IPS-20b (cell line): ENCODE results near the gene PDE3B.
A peak's percentile ranks its signal among the peaks of the same experiment; 100 is the strongest.
"Not testable (repeated sequence)": the region's sequence is repeated elsewhere in the genome, so short reads cannot be mapped to it uniquely, and the experiment has no call there.

Experiments
- H3K27ac ChIP-seq: one replicate; pipeline ENCODE4 v1.5.1; 2013; ENCODE audit warnings: low read length
- H3K27me3 ChIP-seq: 2 replicates; pipeline ENCODE4 v1.6.1; 2013; ENCODE audit warnings: mild to moderate bottlenecking, low read length, inconsistent platforms; ENCODE audit not compliant: insufficient read depth
- H3K36me3 ChIP-seq: 2 replicates; pipeline ENCODE4 v1.6.1; 2013; ENCODE audit warnings: low read depth, mild to moderate bottlenecking, inconsistent platforms, low read length, moderate library complexity; ENCODE audit not compliant: insufficient read depth
- H3K4me1 ChIP-seq: 2 replicates; pipeline ENCODE4 v1.6.1; 2013; ENCODE audit warnings: mild to moderate bottlenecking, control low read depth, inconsistent platforms, low read length, moderate library complexity; ENCODE audit not compliant: insufficient read depth
- H3K4me3 ChIP-seq: 2 replicates; pipeline ENCODE4 v1.5.1; 2013; ENCODE audit warnings: mild to moderate bottlenecking, low read length, inconsistent platforms
- H3K9ac ChIP-seq: 2 replicates; pipeline ENCODE4 v1.6.1; 2013; ENCODE audit warnings: low read depth, mild to moderate bottlenecking, inconsistent platforms, low read length, moderate library complexity
- H3K9me3 ChIP-seq: 2 replicates; pipeline ENCODE4 v1.6.1; 2013; ENCODE audit warnings: mild to moderate bottlenecking, low read depth, low read length, inconsistent platforms; ENCODE audit not compliant: insufficient read depth

The PDE3B gene

DNA sequence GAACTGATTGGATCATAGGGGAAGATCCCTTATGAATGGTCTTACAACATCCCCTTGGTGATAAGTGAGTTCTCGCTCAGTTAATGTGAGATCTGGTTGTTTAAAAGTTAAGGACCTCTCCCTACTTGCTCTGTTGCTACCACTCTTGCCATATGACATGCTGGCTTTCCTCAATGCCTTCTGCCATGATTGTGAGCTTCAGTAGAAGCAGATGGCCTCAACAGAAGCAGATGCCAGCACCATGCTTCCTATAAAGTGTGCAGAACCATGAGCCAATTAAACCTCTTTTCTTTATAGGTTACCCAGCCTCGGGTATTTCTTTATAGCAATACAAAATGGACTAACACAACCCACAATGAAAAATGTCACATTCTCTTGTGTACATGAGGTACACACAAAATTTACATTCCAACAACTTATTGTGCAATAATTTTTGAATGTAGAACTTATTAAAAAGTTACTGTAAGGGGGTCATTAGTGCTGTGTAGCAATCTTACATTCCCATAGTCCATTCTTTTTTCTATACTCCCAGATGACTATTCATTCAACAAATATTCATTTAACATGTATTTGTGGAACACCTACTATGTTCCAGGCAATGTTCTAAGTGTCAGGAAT is 238.1 kb downstream of the PDE3B start:
- H3K27me3 ChIP-seq = no peaks in the 10 kb centered on the region
- H3K4me1 ChIP-seq = no peaks in the 10 kb centered on the region
- peaks cover 7% of the 10 kb centered on the region for H3K36me3 ChIP-seq
- H3K4me3 ChIP-seq = no peak overlapping the region
- no peaks in the 10 kb centered on the region for H3K9me3 ChIP-seq
- H3K9ac ChIP-seq = no peak overlapping the region
- no peak overlapping the region for H3K27ac ChIP-seq

DNA sequence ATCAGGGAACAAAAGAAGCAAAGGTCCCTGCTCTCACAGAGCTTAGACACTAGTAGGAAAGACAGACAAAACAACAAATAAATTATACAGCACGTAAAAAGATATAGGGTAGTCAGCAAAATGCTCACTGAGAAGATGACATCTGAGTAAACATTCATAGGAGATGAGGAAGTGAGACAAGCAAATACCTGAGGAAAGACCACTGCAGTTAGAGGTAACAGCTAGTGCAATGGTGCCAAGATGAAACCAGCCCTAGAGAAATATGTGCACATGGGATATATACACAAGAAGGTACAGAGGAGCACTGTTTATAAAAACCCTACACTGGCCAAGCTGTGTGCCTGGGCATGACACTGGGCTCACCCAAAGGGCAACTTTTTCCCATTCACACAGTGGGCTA is 238.6 kb downstream of the PDE3B start:
- H3K27ac ChIP-seq = no peak overlapping the region
- peaks cover 7% of the 10 kb centered on the region for H3K36me3 ChIP-seq
- no peak overlapping the region for H3K4me3 ChIP-seq
- no peaks in the 10 kb centered on the region for H3K9me3 ChIP-seq
- H3K4me1 ChIP-seq = no peaks in the 10 kb centered on the region
- H3K9ac ChIP-seq = no peak overlapping the region
- no peaks in the 10 kb centered on the region for H3K27me3 ChIP-seq

DNA sequence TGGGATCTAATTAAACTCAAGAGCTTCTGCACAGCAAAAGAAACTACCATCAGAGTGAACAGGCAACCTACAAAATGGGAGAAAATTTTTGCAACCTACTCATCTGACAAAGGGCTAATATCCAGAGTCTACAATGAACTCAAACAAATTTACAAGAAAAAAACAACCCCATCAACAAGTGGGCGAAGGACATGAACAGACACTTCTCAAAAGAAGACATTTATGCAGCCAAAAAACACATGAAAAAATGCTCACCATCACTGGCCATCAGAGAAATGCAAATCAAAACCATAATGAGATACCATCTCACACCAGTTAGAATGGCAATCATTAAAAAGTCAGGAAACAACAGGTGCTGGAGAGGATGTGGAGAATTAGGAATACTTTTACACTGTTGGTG is 240.1 kb downstream of the PDE3B start:
- not testable (repeated sequence) for H3K27ac ChIP-seq, H3K36me3 ChIP-seq, H3K9ac ChIP-seq, H3K27me3 ChIP-seq, H3K4me1 ChIP-seq, H3K4me3 ChIP-seq, H3K9me3 ChIP-seq

DNA sequence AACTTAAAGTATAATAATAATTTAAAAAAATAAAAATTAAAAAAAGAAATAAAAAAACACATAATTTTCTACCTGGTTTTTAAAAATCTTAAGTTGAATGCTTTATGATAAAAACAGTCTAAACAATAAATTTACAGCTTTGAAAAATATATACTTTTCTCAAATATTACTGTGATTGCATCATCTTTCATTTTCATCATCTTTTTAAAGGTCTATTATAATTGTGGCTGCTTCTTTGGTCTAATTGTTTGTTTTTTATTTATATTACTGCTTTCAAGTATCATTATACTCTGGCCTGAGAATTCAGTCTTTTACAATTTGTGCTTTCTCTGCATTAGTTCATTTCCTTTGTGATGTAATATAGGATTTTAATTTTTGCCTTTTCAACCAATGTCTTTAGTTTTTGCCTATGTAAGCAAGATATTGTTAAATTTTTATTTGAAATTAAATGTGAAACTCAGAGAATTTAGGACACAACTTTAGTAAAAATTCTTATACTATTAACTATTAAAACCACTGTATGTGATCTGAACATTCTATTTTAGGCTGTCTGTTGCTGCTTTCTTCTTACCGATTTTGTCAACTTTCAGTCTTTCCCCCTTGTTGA is 241.2 kb downstream of the PDE3B start:
- no peaks in the 10 kb centered on the region for H3K27me3 ChIP-seq
- H3K4me3 ChIP-seq = no peak overlapping the region
- H3K27ac ChIP-seq = no peak overlapping the region
- no peaks in the 10 kb centered on the region for H3K4me1 ChIP-seq
- H3K9me3 ChIP-seq = no peaks in the 10 kb centered on the region
- H3K36me3 ChIP-seq = no peaks in the 10 kb centered on the region
- no peak overlapping the region for H3K9ac ChIP-seq

DNA sequence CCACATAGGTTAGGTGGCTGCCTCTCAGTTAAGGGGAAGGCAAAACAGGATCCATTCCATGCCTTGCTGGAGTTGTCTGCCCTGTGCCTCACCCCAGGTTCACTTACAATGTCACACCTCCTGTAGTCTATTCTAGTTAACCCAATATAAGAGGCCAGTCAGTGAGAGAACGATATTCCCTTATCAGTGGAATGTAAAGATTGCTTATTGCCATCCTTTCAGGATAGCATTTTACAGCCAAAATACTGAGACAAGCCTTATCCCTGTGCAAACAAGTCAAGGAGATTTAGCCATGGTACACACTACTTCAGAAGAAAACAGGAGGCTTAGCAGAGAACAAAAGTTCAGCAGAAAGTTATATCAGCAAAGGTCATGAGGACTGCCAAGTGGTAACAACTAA is 242.9 kb downstream of the PDE3B start:
- Histone ChIP-seq H3K27ac (no peak overlapping the region), H3K4me3 (no peak overlapping the region), H3K4me1 (no peaks in the 10 kb centered on the region), H3K9me3 (no peaks in the 10 kb centered on the region), H3K27me3 (peaks cover 13% of the 10 kb centered on the region), H3K9ac (no peak overlapping the region), H3K36me3 (no peaks in the 10 kb centered on the region)

DNA sequence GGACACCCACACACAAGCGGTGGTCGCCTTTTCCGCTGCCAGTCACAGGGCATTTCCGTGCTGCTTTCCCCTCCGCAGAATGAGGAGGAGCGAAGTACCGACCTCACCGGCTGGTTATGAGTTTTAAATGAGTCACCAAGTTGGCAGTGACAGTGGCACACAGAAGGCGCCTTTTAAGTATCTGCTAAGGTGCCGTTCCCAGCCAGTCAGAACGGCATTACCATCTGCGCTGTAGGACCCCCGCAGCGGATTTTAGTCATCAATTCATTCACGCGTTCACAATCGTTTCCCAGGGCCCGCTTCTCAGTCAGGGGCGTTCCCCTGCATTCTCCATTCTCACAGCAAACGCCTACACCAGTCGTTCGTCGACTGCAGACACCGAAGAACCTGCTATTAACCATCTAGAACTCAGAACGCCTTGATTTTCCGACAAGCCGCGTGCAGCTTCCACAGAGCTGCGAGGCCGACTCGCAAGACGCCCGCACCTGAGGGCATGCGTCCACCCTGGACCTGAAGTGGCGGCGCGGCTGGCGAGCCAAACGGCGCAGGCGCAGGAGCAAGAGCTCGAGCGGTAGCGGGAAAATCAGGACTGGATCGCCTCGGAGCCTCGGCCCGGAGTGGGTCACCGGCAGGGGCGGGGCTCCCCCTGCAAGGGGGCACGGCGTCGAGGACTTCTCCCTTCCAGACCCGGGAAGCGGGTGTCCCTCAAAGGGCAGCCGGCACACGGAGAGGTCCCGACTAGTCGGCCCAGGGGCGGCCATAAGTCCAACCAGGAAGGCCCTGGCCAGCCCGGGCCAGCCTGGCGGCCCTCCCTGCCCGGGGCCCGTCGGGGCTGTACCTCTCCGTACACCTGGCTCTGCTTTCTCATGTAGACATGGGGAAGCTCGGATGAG is 247.8 kb downstream of the PDE3B start:
- peak overlapping the region; percentile 59; the same call in 1 of the 2 replicates for H3K9ac ChIP-seq

DNA sequence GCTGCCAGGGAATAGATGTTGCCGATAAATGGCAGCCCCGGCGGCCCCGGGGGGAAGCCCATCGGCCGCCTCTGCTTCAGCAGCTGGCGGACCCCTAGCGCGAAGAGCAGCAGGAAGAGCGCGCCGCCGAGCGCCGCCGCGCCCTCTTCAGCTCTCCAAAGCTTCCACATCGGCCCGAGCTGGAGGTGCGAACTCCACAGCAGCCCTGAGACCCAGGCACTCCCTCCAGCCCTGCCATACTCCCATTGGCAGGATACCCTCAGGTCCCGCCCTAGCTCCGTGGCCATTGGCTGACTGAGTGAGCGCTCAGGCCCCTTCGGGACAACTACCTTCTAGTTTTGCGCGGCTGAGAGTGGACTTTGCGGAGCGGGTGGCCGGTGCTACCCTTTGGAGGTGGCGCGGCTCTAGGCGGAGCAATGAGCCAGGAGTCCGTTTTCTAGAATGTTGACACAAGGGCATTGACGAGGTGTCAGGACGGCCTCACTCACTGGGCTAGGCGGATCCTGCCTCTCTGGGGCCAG is 248.5 kb downstream of the PDE3B start, which contains the start of gene CYP2R1:
TSS of gene CYP2R1 (minus strand) at position 196 of the 521 bp plus-strand sequence. CDS start at position 170, 26 bp downstream.
- peaks cover 30% of the 10 kb centered on the region for H3K27me3 ChIP-seq
- H3K27ac ChIP-seq = no peak within 1 kb of the TSS
- H3K9ac ChIP-seq = peak within 1 kb of the TSS; percentile 59; the same call in 1 of the 2 replicates
- no peaks in the 10 kb centered on the region for H3K9me3 ChIP-seq
- no peaks in the 10 kb centered on the region for H3K4me1 ChIP-seq
- H3K36me3 ChIP-seq = no peaks in the 10 kb centered on the region
- peak within 1 kb of the TSS; percentile 67 for H3K4me3 ChIP-seq

More for the DNA sequence above, 247.8 kb downstream of the PDE3B start:
- Histone ChIP-seq H3K4me1 (no peaks in the 10 kb centered on the region), H3K27me3 (peaks cover 30% of the 10 kb centered on the region), H3K9me3 (no peaks in the 10 kb centered on the region), H3K36me3 (no peaks in the 10 kb centered on the region), H3K27ac (no peak overlapping the region), H3K4me3 (peak overlapping the region; percentile 67)

DNA sequence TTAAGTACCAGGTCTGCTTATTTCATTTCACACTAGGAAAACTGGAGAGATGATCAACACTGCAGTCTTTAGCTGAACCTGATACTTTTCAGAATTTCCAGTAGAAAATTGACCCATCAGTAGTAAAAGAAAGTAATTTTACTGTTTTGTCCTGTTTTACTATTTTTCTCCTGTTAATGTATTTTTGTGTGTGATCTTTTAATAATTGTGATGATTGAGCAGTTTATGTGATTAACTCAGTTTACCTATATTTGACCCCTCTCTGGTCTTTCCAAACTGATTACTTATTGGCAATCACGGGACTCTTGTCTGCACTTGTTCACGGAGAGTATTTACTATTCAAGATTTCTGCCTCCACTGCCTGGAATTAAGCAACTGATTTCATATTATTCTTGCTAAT is 249.0 kb downstream of the PDE3B start:
- Histone ChIP-seq H3K27ac (no peak overlapping the region), H3K4me1 (no peaks in the 10 kb centered on the region), H3K9me3 (no peaks in the 10 kb centered on the region), H3K9ac (no peak overlapping the region), H3K4me3 (peak overlapping the region; percentile 67; the same call in 1 of the 2 replicates), H3K36me3 (no peaks in the 10 kb centered on the region), H3K27me3 (peaks cover 30% of the 10 kb centered on the region)

DNA sequence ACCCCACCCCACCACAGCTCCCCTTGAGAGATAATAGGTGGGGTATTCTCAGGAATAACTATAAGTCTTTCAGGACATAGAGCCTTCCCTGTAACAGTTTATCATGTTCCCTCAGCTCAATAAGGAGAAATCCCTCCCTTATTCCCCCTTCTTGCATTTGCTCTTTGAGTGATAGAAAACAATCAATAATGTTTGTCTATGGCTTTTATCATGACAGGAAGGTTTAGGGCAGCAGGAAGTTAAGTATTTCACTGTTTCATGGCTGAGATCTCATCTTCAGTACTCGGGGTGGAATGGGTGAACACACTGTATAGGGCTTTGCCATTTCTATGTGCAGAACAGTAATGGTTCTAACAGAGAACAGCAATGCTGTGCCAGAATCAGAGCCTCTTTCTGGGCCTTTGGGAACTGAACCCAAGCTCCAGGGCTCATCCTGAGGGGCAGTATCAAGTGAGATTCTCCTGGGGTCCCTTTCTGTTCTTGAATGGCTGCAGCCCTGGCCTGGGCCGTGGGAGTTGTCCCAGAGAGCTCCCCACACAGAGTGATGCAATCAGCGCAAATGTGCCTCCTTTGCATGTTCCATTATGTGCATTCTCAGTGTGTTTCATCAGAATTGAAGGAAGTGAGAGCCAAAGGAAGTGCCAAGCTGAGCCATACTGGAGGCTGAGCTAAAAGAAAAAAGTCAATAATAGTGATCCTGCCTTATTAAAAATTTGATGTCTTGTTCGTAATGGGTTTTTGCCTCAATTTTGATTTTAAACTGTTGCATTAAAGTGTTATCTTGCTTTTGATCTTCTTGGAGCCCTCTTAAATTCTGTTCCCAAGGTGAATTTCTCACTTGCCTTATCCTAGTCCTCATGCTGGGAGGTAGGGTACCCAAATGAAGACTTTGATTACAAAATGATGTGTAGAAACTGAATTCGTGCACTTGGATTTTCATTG is 251.3 kb downstream of the PDE3B start:
- no peaks in the 10 kb centered on the region for H3K9me3 ChIP-seq
- no peaks in the 10 kb centered on the region for H3K36me3 ChIP-seq
- H3K27me3 ChIP-seq = peaks cover 30% of the 10 kb centered on the region
- no peak overlapping the region for H3K9ac ChIP-seq
- no peak overlapping the region for H3K27ac ChIP-seq
- H3K4me3 ChIP-seq = no peak overlapping the region
- no peaks in the 10 kb centered on the region for H3K4me1 ChIP-seq

DNA sequence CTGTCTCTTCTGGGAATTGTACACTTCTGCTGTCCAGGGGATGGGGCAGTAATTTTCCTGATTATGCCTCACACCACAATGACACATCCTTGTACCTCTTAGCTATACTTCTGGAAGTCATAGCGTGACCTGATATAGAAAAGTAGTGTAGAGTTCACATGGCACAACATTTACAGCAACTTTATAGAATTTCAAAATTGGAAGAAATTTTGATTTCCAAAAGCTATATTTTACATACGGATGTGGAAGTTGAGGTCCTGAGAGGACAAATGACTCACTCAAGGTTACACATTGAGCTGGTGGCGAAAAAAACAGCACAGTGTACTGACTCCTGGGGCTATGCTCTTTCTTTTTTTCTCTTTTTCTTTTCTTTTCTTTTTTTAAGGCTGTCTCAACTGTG is 254.8 kb downstream of the PDE3B start:
- no peak overlapping the region for H3K4me3 ChIP-seq
- H3K4me1 ChIP-seq = no peaks in the 10 kb centered on the region
- no peaks in the 10 kb centered on the region; the same call in 1 of the 2 replicates for H3K9me3 ChIP-seq
- H3K9ac ChIP-seq = no peak overlapping the region
- no peak overlapping the region for H3K27ac ChIP-seq
- H3K36me3 ChIP-seq = no peaks in the 10 kb centered on the region
- H3K27me3 ChIP-seq = peaks cover 5% of the 10 kb centered on the region

DNA sequence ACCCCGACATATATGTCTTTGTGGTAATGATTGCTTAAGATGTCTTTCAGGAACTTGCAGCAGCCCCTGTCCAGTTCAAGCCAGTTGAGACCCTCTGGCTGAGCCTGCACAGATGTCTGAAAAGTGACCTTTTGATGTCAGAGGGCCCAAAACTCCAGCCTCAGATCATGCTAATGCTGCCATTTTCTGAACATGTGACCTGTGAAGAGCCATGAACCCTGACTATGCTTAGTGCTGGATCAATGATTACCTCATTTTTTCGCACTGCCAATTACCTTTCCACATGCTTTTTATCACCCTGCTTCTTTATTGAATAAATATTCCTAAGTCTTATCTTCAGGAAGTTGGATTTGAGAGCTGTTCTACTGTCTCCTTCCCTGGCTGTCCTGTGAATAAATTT is 255.3 kb downstream of the PDE3B start:
- Histone ChIP-seq H3K36me3 (no peaks in the 10 kb centered on the region), H3K27ac (no peak overlapping the region), H3K9ac (no peak overlapping the region), H3K4me3 (no peak overlapping the region), H3K27me3 (no peaks in the 10 kb centered on the region), H3K9me3 (no peaks in the 10 kb centered on the region; the same call in 1 of the 2 replicates), H3K4me1 (no peaks in the 10 kb centered on the region)
